Renal pelvis (tissue), 4 donors: ENCODE data around the gene AK8. TPM values are rescaled to one million over a fixed set of nuclear protein-coding genes. Genes with fewer than 3 reads are reported as not detected.

ENCODE experiments used
- DNase-seq: peaks from one replicate; pipeline ENCODE4 v3.0.0-alpha.2; 2013
- polyA plus RNA-seq, 3 donors: library from polyadenylated mRNA; unstranded; fragments of 120-200 nt; gene quantifications; one replicate each; pipeline ENCODE4 v1.2.1, GENCODE V29; 2013; ENCODE audit not compliant: insufficient read length in 3 of 3

Gene AK8
- polyA plus RNA-seq, 3 donors: 4.5 to 5.1 (median 5.1) TPM

DNA sequence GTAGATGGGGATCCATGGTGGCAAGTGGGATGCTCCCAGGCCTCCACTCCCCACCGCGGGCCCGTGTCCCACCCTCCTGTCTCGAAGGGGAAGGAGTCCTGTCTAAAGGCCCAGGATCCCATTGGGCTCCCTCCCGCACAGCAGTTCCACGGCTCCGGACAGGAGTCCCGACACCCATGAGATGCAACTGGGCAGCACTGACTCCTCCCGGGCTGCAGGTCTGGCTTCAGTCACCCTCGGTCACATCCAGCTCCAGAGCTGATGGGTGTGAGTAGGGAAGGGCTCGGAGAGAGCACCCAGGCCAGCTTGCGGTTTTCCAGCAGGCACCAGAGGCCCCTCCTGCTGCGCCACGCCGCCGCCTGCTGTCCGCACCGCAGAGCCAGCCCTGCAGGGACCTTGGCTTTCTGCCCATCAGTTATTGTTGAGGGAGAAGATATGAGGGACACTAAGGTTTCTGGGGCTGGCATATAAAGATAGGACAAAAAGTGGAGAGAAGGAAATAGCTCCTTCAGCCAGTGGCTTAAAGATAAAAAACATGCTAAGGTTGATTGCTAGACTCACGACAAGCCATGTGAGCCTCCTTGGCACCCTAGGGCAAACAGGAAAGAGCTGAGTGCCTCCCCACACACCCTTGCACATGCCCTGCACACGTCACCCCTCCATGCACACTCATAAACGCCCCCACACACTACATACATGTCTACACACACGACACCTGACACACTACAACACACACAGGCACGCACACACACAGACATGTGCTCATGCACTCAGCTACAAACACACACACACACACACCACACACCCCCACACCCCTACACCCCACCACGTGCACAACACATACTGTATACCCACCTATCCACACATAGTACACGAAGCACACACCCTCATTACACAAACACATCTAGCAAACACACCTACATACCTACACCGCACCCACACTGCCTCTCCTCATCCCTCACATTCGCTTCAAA is 79.0 kb downstream of the AK8 start:
- no peak for DNase-seq

GRCh38 chr9:132797861-132798659 is 80.0 kb downstream of the AK8 start:
- no peak for DNase-seq

- no peak for DNase-seq
These were observed 82.4 kb downstream of the AK8 start for GRCh38 chr9:132795511-132796303.

- DNase-seq: no peak
These were observed 83.2 kb downstream of the AK8 start for GRCh38 chr9:132794730-132795380.

DNA sequence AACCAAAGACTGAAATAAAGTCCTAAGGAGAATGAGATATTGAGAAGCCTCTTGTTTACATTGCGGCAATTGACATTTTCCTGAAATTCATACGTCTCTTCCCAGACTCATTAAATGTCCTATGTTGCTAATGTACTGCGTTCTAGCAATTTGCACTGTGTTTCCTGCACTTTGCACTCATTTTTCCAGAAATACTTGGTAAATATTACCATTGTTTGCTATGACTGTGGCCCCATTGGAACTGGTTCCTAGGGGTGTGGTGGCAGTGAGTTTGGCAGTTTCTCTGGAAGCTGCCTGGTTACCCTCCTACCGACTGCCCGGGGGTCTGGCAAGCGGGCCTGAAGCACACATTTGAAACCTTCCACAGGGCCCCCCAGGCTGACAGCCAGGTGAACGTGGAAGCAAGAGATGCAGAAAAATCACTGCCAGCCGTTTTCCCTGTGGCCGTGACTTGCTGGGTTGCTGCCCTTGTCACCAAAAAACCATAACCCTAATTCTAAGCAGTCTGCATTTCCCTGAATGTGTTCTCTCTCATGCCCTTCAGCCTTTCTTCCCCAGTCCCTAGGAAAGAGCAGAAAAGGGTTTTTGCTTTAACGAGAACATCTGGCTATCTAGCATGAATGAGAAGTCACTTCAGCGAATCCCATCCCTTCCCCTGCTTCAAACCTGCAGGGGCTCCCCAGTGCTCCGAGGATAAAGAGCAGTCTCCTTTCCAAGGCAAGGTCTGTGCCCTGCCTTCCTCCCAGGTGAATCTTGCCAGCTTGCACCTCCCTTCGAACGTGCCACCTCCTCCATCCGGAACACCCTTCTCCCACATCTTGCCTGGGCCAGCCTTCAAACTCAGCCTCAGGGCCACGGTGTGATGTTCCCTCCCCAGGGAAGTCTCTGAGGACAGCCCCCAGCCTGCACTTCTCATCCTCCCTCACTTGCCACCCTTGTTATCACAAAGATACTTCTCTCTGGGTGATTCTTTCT is 84.2 kb downstream of the AK8 start:
- DNase-seq: no peak

GRCh38 chr9:132792547-132792946 is 85.5 kb downstream of the AK8 start:
- no peak for DNase-seq

DNA sequence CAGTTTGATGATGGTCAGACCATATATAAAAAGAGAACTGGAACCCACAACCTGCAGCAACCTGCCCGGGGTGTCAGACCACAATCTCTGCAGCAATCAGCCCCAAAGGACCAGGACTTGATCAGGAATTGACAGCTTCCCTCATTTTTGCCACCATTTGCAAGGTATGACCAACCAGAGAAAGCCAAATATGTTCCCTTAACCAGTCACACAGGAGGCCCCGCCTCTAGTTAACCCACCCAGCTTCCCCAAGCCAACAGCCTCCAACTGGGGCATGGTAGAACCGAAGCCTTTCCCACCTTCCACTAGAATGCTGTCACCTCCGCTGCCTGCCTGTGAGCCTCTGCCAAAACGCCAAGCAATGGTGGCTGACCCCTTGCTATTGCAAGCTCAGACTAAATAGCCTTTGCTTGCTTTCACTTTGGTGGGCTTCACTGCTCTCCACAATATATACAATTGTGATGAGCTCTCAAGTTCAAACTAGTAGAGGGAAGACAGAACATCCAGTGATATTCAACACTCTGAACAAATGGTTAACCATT is 86.3 kb downstream of the AK8 start:
- DNase-seq: no peak

- DNase-seq: no peak
These were observed 88.4 kb downstream of the AK8 start for GRCh38 chr9:132789719-132790118.

DNA sequence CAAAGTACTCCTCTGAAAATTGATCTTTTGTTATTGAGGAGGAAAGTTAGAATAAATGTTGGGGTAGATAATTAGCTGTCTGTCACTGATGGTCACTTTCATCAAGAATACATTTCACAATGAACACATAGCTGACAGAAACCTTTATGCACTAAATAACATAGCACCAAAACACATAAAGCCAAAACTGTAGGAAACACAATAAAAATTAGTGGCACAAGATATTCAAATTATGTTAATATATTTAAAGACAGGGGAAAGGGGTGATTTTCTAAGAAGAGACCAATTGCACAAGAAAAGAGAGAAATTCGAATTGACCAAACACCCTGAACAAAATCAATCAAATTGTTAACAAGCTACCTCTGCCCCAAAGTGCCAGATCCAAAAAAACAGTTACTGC is 89.7 kb downstream of the AK8 start:
- no peak for DNase-seq

DNA sequence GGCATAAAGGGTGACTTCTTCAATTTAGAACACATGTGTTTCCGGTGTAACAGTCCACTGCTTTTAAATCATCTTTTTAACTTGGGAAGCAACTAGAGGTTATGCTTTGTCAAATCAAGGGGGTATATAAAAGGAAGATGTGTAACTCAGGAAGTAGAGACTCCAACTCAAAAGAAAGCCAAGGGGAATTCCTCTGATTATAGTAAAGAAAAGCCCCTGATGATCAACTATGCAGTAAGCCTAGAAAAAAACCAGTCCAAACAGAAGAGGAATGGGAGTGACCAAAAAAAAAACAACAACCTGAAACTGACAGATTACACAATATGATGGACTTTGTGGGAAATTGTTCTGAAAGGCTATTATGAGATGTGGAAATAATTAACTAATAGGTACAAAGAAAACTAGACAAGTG is 90.3 kb downstream of the AK8 start:
- DNase-seq: no peak

DNA sequence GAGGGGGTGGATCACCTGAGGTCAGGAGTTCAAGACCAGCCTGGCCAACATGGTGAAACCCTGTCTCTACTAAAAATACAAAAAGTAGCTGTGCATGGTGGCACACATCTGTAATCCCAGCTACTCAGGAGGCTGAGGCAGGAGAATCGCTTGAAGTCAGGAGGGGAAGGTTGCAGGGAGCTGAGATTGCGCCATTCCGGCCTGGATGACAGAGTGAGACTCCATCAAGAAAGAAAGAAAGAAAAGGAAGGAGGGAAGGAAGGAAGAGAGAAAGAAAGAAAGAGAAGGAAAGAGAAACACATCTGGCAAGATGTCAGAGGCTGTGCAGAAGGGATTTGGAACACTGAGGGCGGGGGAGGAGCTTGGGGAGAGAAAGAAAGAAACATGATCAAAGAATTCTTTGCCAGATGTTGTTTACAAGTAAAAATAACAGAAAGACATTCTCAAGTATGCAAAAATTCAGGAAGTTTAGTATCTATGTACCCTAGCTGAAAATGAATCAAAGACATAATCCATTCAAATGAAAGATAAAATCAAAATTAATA is 93.7 kb downstream of the AK8 start:
- no peak for DNase-seq

DNA sequence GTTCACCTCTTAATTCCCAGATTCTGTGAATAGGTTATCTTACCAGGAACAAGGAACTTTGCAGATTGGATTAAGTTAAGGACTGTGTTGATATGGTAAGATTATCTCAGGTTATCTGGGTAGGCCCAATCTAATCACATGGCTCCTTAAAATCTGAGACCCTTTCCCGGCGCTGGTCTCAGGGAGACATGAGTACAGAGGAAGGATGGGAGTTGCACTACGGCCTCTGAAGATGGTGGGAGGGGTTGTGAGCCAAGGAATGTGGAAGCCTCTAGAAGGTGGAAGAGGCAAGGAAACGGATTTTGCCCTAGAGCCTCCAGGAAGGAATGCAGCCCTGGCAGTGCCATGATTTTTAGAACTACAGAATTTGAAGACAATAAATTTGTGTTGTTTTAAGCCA is 95.1 kb downstream of the AK8 start:
- no peak for DNase-seq

GRCh38 chr9:132782037-132782436 is 96.0 kb downstream of the AK8 start:
- DNase-seq: no peak

DNA sequence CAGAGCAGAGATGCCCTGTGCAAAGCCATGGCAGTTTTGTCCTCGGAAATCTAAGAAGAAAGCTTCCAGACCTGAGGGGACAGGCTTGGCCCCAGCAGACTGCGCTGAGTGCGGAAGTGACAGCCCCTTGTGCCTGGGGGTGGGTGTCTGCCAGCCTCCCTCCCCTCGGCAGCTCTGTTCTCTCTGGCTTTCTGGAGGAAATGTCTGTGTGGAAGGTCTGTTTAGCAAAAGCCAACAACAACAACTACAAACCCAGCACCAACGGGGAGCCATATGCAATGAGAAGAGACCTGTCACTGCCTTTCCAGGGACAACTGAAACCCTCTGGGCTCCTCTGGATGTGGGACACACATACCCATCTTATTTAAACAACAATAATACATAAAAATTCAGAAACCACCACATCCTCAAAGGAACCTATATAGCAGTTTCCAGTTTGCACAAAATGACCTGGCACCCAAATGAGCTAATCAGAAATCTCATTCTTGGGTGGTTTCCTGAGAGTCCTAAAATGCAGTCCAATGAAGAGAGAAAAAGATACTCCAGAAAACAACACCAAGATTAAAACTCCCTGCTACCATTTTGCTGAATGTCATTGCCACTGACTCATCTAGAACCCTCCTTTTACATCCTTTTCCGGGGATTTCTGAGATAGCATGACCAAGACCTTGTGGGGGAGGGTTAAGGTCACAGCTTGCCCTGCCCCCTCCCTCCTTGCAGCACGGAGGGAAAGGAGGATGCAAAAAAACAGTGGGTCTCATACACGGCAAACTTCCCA is 97.7 kb downstream of the AK8 start:
- DNase-seq: no peak

GRCh38 chr9:132776891-132777290 is 101.2 kb downstream of the AK8 start:
- no peak for DNase-seq

GRCh38 chr9:132776268-132776667 is 101.8 kb downstream of the AK8 start:
- no peak for DNase-seq

GRCh38 chr9:132775720-132776119 is 102.4 kb downstream of the AK8 start:
- no peak for DNase-seq

GRCh38 chr9:132774886-132775285 is 103.2 kb downstream of the AK8 start:
- no peak for DNase-seq
